Measurements from ENCODE around the gene SLC6A13. TPM values are rescaled to one million over a fixed set of nuclear protein-coding genes. Genes with fewer than 3 reads are reported as not detected.
"Not testable (repeated sequence)": the region's sequence is repeated elsewhere in the genome, so short reads cannot be mapped to it uniquely, and the experiment has no call there.

The SLC6A13 gene
- total and polyA plus RNA-seq, 10 of the 15 experiments (the other 5 are each of a cell fraction or from before 2014, with no cell fraction given), result 0.18 to 1.2 (median 0.20) TPM; not detected in 3

DNA sequence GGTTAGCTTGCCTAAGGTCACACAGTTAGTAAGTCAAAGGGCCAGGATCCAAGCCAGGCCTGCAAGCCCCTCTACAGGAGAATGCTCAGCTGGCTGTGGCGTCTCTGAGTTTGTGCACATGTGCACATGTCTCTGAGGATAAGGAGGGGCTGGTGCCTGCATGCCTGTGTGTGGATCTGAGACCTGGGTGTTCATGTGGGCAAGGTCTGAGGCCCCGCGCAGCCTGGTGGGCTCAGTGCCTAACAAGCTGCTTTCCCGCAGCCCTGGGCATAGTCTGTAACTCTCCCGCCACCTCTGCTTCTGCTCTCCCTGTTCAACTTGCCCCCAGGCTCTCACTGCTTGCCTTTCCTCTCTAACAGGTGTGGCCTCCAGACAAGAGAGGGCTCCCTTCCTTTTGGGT lies 44.4 kb downstream of the SLC6A13 start:
- no peak overlapping the region for H3K9ac ChIP-seq (ENCODE audit: control insufficient read depth, insufficient read depth, low read length)
- no peaks in the 10 kb centered on the region for H3K9me3 ChIP-seq (replicated peaks; ENCODE audit: control insufficient read depth, insufficient read depth, low read length)
- H3K79me2 ChIP-seq (ENCODE audit: control insufficient read depth, insufficient read depth, low read length), result no peaks in the 10 kb centered on the region
- no peaks in the 10 kb centered on the region; a peak in 1 of 4 replicates for H3K27me3 ChIP-seq (replicated peaks in 1 of 2; ENCODE audit: control insufficient read depth in 2 of 2, insufficient read depth in 2 of 2, low read length in 1 of 2)
- WGBS (ENCODE audit: insufficient coverage, insufficient replicate concordance, low lambda C conversion rate, missing lambda C conversion rate), result 64% methylated on average over 5 of the region's 5 CpGs
- no peak for ATAC-seq
- no peak overlapping the region for H3K27ac ChIP-seq (ENCODE audit: control insufficient read depth, insufficient read depth)
- ChIA-PET CTCF (no interaction called here), SMC1A (ENCODE audit: uncharacterized antibody, unreplicated experiment) (no interaction called here), POLR2A (no interaction called here), RAD21 (ENCODE audit: unreplicated experiment) (no interaction called here)
- no peak overlapping the region for H3K4me2 ChIP-seq (ENCODE audit: control insufficient read depth, insufficient read depth)
- TF ChIP-seq FOXK2 (IDR thresholded peaks at IDR 0.05) (no peak), ZNF217 (IDR thresholded peaks at IDR 0.05) (no peak), NFYA (IDR thresholded peaks at IDR 0.05; ENCODE audit: borderline replicate concordance, low read depth, low read length) (no peak), CBX5 (IDR thresholded peaks at IDR 0.05; ENCODE audit: low read depth) (no peak), FOXM1 (IDR thresholded peaks at IDR 0.05; ENCODE audit: low read depth, low read length) (no peak), EP300 (IDR thresholded peaks at IDR 0.05; ENCODE audit: borderline replicate concordance in 1 of 2, control insufficient read depth in 1 of 2, low read depth in 2 of 2, low read length in 2 of 2) (no peak), HCFC1 (IDR thresholded peaks at IDR 0.05; ENCODE audit: low read length) (no peak), KAT2A (conservative IDR thresholded peaks at IDR 0.05; ENCODE audit: control insufficient read depth, low read depth, low read length) (no peak), BHLHE40 (IDR thresholded peaks at IDR 0.05; ENCODE audit: borderline replicate concordance in 1 of 2, low read depth in 2 of 2, low read length in 1 of 2) (no peak), IKZF2 (IDR thresholded peaks at IDR 0.05) (no peak), CREM (IDR thresholded peaks at IDR 0.05; ENCODE audit: low read depth) (no peak)
- TF ChIP-seq, protein P1, sequence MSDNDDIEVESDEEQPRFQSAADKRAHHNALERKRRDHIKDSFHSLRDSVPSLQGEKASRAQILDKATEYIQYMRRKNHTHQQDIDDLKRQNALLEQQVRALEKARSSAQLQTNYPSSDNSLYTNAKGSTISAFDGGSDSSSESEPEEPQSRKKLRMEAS (IDR thresholded peaks at IDR 0.05; ENCODE audit: low read depth, low read length), result no peak
- TF ChIP-seq, protein P2, sequence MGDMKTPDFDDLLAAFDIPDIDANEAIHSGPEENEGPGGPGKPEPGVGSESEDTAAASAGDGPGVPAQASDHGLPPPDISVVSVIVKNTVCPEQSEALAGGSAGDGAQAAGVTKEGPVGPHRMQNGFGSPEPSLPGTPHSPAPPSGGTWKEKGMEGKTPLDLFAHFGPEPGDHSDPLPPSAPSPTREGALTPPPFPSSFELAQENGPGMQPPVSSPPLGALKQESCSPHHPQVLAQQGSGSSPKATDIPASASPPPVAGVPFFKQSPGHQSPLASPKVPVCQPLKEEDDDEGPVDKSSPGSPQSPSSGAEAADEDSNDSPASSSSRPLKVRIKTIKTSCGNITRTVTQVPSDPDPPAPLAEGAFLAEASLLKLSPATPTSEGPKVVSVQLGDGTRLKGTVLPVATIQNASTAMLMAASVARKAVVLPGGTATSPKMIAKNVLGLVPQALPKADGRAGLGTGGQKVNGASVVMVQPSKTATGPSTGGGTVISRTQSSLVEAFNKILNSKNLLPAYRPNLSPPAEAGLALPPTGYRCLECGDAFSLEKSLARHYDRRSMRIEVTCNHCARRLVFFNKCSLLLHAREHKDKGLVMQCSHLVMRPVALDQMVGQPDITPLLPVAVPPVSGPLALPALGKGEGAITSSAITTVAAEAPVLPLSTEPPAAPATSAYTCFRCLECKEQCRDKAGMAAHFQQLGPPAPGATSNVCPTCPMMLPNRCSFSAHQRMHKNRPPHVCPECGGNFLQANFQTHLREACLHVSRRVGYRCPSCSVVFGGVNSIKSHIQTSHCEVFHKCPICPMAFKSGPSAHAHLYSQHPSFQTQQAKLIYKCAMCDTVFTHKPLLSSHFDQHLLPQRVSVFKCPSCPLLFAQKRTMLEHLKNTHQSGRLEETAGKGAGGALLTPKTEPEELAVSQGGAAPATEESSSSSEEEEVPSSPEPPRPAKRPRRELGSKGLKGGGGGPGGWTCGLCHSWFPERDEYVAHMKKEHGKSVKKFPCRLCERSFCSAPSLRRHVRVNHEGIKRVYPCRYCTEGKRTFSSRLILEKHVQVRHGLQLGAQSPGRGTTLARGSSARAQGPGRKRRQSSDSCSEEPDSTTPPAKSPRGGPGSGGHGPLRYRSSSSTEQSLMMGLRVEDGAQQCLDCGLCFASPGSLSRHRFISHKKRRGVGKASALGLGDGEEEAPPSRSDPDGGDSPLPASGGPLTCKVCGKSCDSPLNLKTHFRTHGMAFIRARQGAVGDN (IDR thresholded peaks at IDR 0.05), result no peak
- no peak for FAIRE-seq
- BruUV-seq (replicated peaks), result no TSS peak
- no peaks in the 10 kb centered on the region for H4K20me1 ChIP-seq (ENCODE audit: control insufficient read depth, insufficient read depth)
- no peak overlapping the region for H2AFZ ChIP-seq (ENCODE audit: control insufficient read depth, low read depth, low read length)
- no peak for DNase-seq (ENCODE audit: low read depth, low spot score)
- no peaks in the 10 kb centered on the region; the same call in 1 of the 2 replicates for H3K4me1 ChIP-seq (ENCODE audit: control insufficient read depth, insufficient read depth, low read length)
- H3K4me3 ChIP-seq, result no peak overlapping the region
- intact Hi-C loops (cut with micrococcal nuclease; ENCODE audit: unreplicated experiment), result no loop called here
- in situ Hi-C loops (cut with MboI), result no loop called here
- no peaks in the 10 kb centered on the region for H3K36me3 ChIP-seq (ENCODE audit: control insufficient read depth in 2 of 2, insufficient read depth in 2 of 2, low read length in 1 of 2)

DNA sequence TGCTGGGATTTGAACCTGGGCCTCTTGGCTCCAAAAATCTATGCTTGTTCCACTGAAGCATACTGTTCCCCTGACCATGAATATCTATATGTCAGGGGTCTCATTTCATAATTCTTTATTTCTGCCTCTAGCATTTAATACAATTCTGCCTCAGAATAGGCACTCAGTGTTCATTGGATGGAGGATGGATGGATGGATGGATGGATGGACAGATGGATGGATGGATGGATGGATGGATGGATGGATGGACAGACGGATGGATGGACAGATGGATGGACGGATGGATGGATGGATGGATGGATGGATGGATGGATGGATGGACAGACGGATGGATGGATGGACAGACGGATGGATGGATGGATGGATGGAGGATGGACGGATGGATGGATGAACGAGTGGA lies 45.6 kb downstream of the SLC6A13 start:
- DNase-seq (ENCODE audit: low read depth, low spot score); H4K20me1 ChIP-seq (ENCODE audit: control insufficient read depth, insufficient read depth); CTCF ChIA-PET; in situ Hi-C loops (cut with MboI); SMC1A ChIA-PET (ENCODE audit: uncharacterized antibody, unreplicated experiment); H3K4me2 ChIP-seq (ENCODE audit: control insufficient read depth, insufficient read depth); H3K4me3 ChIP-seq; H3K9ac ChIP-seq (ENCODE audit: control insufficient read depth, insufficient read depth, low read length); H3K79me2 ChIP-seq (ENCODE audit: control insufficient read depth, insufficient read depth, low read length); H3K27ac ChIP-seq (ENCODE audit: control insufficient read depth, insufficient read depth); ATAC-seq; H2AFZ ChIP-seq (ENCODE audit: control insufficient read depth, low read depth, low read length); H3K9me3 ChIP-seq (replicated peaks; ENCODE audit: control insufficient read depth, insufficient read depth, low read length); H3K27me3 ChIP-seq (replicated peaks in 1 of 2; ENCODE audit: control insufficient read depth in 2 of 2, insufficient read depth in 2 of 2, low read length in 1 of 2); POLR2A ChIA-PET; BruUV-seq (replicated peaks); RAD21 ChIA-PET (ENCODE audit: unreplicated experiment); H3K4me1 ChIP-seq (ENCODE audit: control insufficient read depth, insufficient read depth, low read length); intact Hi-C loops (cut with micrococcal nuclease; ENCODE audit: unreplicated experiment); FAIRE-seq; H3K36me3 ChIP-seq (ENCODE audit: control insufficient read depth in 2 of 2, insufficient read depth in 2 of 2, low read length in 1 of 2): not testable (repeated sequence)
- 37% methylated on average over 6 of the region's 6 CpGs for WGBS (ENCODE audit: insufficient coverage, insufficient replicate concordance, low lambda C conversion rate, missing lambda C conversion rate)
